ENCODE measurements around the gene EHD1.

DNA sequence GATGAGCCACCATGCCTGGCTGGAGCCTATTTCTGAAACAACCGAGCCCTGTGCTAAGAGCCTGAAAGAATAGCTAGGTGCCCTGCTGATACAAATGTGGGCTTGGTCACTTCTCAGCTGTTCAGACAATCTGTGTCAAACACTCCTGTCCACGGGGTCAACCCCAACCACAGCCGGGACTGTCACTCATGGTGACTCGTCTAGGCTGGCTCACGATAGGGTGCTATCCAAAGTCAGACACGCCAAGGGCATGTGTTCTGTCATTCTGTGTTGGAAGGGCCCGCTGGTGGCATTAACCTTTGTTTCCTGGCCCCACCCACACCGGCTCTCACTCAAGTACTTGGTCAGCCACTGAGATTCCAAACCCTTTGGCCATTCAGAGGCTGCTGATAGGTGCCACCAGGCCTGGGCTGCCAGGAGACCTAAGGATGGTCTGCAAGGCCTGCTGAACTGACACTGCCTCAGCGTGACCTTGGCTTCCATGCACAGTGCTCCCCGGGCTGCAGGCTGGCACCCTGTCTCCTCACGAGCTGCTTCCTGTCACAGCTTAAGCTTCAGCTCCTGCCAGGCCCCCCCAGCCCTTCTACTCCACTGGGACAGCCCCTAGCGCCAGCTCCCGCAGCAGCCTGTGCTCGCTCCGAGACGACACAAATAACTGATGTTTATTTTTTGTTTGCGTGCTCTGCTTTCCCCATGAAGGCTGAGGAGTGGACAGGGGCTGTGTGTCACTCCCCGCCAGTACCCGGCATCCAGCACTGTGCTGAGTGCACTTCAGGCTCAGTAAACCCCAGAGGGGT is 19.8 kb downstream of the EHD1 start:
- TF ChIP-seq EZH2 (IDR thresholded peaks at IDR 0.05; ENCODE audit: insufficient read depth, poor library complexity, severe bottlenecking): no peak
- TF ChIP-seq EZH2phosphoT487 (IDR thresholded peaks at IDR 0.05; ENCODE audit: insufficient read depth, low read depth): no peak

All from GM23248 (cell line).